Mesodermal cell (in vitro differentiated cells): Measurements from ENCODE around the gene C8G.

ENCODE experiments used
- H3K27ac ChIP-seq: 2 replicates; pipeline ENCODE4 v1.7.0; 2013; ENCODE audit warnings: mild to moderate bottlenecking, low read depth, low read length, moderate library complexity; ENCODE audit not compliant: severe bottlenecking
- H3K36me3 ChIP-seq: 2 replicates; pipeline ENCODE4 v1.7.1; 2013; ENCODE audit warnings: mild to moderate bottlenecking, low read length, moderate library complexity; ENCODE audit not compliant: control insufficient read depth, insufficient read depth
- H3K4me1 ChIP-seq: one replicate; pipeline ENCODE4 v1.7.1; 2013; ENCODE audit warnings: mild to moderate bottlenecking, low read length; ENCODE audit not compliant: insufficient read depth, control insufficient read depth, poor library complexity, severe bottlenecking
- H3K4me3 ChIP-seq: 2 replicates; pipeline ENCODE4 v1.7.0; 2013; ENCODE audit warnings: low read length, control low read depth, mild to moderate bottlenecking; ENCODE audit not compliant: insufficient read depth, poor library complexity, severe bottlenecking; ENCODE audit errors: extremely low read depth
- H3K9me3 ChIP-seq: 2 replicates; pipeline ENCODE4 v1.7.1; 2013; ENCODE audit warnings: mild to moderate bottlenecking, low read length, moderate library complexity; ENCODE audit not compliant: control insufficient read depth
- WGBS, 2 experiments: methylation state at CpG; one replicate each; pipeline ENCODE4 v1.1.5; 2013; ENCODE audit warnings: missing lambda C conversion rate in 2 of 2; ENCODE audit not compliant: insufficient coverage in 2 of 2; 5-methylcytosine and 5-hydroxymethylcytosine counted together

The C8G gene

DNA sequence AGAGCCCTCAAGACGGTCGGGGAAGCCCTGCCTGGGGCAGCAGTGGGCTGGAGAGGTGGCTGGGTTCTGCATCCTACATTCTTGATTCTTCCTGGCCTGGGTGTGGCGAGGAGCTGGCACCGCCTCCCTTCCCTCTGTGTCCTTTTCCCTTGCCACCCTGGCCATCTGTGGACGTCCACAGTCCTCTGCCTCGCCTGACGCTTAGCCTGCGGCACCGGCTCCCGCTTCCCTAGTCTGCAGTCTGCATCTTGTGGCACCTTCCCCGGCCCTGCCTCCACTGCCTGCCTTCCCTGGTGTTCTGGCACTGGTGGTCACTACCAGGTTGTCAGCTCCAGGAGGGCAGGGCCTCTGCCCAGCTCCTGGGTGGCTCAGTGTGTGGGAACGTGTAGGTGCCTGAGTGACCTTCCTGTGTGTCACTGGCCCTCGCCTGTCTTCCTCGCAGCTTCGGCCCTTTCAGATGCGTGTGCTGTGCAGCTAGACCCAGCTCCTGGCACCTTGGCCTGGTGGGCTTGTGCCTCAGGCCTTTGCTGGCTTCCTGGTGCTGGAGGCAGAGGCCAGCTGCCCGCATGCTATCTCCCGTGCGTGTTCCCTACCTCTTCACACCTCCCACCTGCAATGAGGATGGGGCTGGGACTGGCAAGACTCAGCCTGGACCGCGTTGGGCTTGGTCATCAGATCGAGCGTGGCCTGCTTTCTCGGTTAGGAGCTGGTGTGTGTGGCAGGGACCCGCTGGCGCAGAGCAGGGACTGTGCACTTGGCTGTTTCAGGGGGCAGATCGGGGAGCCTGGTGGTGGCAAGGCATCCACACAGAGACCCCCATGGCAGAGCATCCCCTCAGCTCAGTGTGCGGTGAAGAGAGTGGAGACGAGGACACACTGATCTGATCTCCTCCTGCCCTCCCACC is 37.8 kb upstream of the C8G start:
- H3K9me3 ChIP-seq: no peaks in the 10 kb centered on the region
- H3K27ac ChIP-seq: no peak overlapping the region
- WGBS, 2 experiments: 95 to 97% methylated on average over 25 to 26 of the region's 29 CpGs
- H3K4me3 ChIP-seq: no peak overlapping the region
- H3K36me3 ChIP-seq: peaks cover 87% of the 10 kb centered on the region
- peaks cover 2% of the 10 kb centered on the region for H3K4me1 ChIP-seq

DNA sequence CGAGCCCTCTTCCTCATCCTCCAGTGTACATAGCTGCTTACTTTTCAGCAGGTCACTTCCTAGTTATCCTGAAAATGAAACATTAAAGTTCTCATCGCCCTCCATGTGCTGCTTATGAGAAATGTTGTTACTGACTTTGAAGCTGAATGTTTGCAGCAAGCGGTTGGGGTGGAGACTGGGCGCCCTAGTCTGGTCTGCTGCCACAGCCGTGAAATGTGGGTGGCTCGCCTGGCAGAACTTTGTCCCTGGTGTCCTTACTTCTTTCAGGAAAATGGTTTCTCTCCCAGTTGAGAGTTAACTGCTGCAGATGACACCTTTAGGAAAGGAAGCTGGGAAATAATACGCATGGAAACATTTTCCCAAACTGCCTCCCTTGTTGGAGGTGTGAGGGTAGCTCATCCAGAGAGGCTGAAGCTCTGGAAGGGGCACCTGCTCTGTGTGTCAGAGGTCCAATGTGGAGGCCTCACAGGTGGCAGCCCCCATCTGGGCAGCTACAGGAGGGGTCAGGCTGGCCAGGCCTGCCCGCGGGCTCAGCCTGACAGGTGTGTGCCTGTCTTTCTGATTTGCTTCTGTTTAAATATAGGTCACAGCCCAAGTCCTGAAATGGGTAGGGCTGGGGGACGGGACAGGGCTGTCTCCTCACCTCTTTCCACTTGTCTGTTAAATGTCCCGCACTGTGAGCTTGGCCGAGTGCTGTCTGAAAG is 34.7 kb upstream of the C8G start:
- no peak overlapping the region for H3K4me3 ChIP-seq
- no peaks in the 10 kb centered on the region for H3K4me1 ChIP-seq
- peaks cover 84% of the 10 kb centered on the region for H3K36me3 ChIP-seq
- 97 to 98% methylated on average over 11 of the region's 12 CpGs for WGBS, 2 experiments
- H3K27ac ChIP-seq: no peak overlapping the region
- no peaks in the 10 kb centered on the region for H3K9me3 ChIP-seq

DNA sequence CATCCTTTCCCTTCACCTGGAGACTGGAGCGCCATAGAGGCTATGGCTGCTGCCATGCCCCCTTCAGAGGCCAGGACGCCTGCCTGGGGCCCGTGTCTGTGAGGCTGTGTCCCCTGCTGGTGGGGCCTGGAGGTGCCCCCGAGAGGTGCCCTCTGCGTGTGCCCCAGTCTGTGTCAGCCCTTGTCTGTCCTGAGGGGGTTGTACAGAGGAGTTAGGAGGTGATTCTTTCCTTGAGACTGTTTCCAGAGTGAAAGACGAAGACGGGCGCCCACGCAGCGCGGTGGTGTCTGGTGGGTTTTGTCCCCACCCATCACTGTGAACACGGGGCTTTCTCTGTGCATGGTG is 34.2 kb upstream of the C8G start:
- H3K36me3 ChIP-seq: peaks cover 85% of the 10 kb centered on the region
- H3K9me3 ChIP-seq: no peaks in the 10 kb centered on the region
- 90 to 98% methylated on average over 8 to 9 of the region's 12 CpGs for WGBS, 2 experiments
- H3K27ac ChIP-seq: no peak overlapping the region
- H3K4me3 ChIP-seq: no peak overlapping the region
- no peaks in the 10 kb centered on the region for H3K4me1 ChIP-seq

DNA sequence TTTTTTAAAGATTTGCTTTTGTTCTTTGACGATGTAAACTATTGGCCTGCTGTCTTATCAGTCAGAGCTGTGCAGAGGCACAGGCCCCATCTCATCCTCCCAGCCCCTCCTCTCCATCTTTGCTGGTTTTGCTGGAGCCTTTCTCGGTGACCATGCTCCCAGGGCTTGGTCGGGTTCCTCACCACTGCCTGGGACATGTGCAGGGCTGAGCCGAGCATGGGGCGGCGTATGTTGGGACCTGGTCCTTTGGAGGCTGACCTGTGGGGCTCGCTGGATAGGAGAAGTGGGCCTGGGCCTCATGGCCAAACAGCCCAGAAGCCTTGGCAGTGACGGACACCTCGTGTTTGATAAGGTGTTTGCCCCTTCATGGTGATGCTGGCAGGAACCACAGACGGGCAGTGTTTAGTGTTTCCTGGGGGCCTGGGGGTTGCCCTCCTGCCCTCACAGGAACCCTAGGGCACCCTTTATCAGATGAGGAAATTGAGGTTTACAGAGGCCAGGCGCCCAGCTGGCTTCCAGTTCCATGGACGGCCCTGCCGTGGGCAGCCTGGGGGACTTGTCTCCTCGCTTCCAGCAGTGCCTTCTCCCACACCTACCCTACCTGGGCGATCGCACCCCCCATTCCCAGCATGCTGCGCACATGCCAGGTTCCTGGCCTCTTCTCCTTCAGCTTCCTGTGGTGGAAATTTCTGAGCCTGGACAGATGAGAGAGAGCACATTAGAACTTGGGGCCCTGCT is 31.2 kb upstream of the C8G start:
- Histone ChIP-seq H3K36me3 (peaks cover 86% of the 10 kb centered on the region), H3K4me1 (no peaks in the 10 kb centered on the region), H3K4me3 (no peak overlapping the region), H3K9me3 (no peaks in the 10 kb centered on the region), H3K27ac (no peak overlapping the region)
- WGBS, 2 experiments: 96 to 98% methylated on average over 10 to 15 of the region's 17 CpGs

DNA sequence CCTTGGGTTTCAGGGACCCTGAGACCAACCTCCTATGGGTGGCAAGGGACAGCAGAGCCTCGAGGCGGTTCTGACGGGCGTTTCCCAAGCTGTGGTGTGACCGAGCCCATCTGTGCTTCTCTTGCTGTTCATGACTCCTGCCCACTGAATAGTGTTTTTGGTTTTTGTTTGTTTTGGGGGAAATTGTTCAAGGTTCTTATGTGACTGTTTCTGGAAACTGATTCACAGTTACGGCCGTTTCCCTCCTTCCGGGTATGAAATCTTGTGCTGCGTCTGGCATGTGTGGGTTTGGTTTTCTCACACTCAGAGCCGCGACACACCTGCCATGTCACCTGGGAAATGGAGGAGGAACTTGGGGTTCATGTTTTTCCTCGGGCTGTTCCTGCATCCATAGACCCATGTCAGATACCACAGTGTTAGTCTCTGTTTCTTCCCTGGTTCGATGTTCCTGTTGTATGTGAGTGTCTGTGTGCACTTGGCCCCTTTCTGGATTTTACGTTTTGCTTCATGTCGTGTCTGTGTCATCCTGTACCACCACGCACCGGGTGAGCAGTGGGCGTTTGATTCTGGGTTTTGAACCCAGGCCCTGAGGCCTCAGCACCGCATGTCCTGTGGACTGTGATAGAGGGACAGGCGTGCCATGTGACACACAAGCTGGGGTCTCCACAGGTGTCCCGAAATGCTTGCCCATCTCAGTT is 29.3 kb upstream of the C8G start:
- no peak overlapping the region for H3K27ac ChIP-seq
- H3K4me3 ChIP-seq: no peak overlapping the region
- H3K36me3 ChIP-seq: peaks cover 82% of the 10 kb centered on the region
- H3K9me3 ChIP-seq: no peaks in the 10 kb centered on the region
- 90 to 96% methylated on average over 18 to 20 of the region's 21 CpGs for WGBS, 2 experiments
- no peaks in the 10 kb centered on the region for H3K4me1 ChIP-seq

DNA sequence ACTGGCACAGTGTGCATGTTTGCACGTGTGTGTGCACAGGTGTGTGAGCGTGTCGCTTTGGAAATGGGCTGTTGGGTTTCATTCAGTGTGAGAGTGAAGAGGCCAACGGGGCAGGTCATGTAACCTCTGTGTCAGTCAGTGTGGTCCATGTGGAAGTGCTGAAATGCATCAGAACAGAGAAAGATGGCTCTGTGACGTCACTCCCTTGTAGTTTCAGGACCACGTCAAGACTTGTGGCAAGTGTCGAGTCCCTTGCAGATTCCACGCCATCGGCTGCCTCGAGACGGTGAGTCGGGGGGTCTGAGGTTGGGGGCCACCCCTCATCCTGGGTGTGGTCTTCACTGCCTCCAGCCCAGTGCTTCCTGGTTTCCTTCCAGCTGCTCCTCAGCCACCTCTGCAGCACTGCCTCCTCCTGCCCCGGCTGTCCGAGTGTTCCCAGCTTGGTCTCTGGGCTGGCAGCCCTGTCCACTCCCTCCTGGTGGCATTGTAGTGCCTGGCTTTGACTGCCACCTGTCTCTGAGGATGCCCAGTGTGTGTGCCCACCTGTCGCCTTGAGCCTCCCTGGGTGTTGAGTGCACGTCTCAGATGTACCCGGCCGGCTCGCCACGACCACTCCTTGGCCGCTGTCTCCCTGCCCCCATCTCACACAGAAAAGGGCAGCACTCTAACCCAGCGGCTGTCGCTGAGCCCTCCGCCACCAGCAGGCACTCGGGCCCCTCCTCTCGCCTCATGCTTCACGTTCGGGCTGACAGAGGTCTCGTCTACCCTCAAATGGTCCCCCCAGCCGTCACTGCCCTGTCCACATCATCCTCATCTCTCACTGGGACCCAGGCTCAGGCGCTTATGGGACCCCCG is 28.5 kb upstream of the C8G start:
- WGBS, 2 experiments: 96% methylated on average over 32 of the region's 32 CpGs
- Histone ChIP-seq H3K4me3 (no peak overlapping the region), H3K9me3 (no peaks in the 10 kb centered on the region), H3K27ac (no peak overlapping the region), H3K4me1 (no peaks in the 10 kb centered on the region), H3K36me3 (peaks cover 84% of the 10 kb centered on the region)

DNA sequence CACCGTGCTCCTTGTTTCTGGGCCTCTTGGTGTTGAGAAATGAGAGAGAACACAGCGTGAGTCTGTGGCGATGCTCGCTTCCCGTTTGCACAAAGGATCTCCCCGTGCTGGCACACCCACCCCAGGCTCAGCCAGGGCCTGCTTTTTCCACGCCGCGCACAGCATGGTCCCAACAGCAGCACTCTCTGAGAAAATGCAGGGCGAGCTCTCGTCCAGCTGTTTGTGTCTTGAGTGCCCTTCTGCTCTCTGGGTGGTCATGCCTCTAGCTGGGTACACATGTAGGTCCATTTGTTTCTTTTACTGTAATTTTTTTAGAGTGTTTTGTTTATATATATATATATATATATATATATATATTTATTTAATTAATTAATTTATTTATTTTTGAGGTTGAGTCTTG is 27.1 kb upstream of the C8G start:
- Histone ChIP-seq H3K36me3 (peaks cover 86% of the 10 kb centered on the region), H3K27ac (no peak overlapping the region), H3K9me3 (no peaks in the 10 kb centered on the region), H3K4me1 (no peaks in the 10 kb centered on the region), H3K4me3 (no peak overlapping the region)
- WGBS, 2 experiments: 90 to 98% methylated on average over 8 to 11 of the region's 11 CpGs

DNA sequence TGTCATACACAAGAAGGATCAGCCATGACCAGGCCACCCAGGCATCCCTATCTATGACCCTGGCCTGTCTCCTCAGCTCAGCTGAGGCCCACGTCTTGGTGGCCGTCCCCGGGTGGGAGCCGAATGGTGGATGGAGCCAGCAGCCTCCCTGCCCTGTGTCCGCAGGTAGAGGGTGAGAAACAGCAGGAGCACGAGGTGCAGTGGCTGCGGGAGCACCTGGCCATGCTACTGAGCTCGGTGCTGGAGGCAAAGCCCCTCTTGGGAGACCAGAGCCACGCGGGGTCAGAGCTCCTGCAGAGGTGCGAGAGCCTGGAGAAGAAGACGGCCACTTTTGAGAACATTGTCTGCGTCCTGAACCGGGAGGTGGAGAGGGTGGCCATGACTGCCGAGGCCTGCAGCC is 25.0 kb upstream of the C8G start:
- Histone ChIP-seq H3K27ac (no peak overlapping the region), H3K4me1 (no peaks in the 10 kb centered on the region), H3K9me3 (no peaks in the 10 kb centered on the region), H3K36me3 (peaks cover 82% of the 10 kb centered on the region), H3K4me3 (no peak overlapping the region)
- WGBS, 2 experiments: 95 to 98% methylated on average over 10 to 13 of the region's 15 CpGs

DNA sequence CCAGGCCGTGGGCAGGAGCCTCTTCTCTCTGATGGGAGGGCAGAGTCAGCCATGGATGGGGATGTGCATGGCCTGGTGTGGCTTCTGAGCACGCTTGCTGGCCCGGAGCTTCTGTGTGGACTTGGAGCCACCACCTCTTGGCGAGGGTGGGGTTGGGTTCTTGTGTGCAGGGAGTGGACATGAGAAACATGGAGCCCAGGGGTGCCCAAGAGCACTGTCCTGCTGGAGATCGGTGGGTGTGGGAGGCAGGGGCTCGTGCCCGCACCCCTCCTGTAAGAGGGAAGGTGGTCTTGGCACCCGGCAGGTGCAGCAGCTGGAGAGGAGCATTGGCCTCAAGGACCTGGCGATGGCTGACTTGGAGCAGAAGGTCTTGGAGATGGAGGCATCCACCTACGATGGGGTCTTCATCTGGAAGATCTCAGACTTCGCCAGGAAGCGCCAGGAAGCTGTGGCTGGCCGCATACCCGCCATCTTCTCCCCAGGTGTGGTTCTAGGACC is 24.3 kb upstream of the C8G start:
- 94% methylated on average over 12 to 14 of the region's 14 CpGs for WGBS, 2 experiments
- Histone ChIP-seq H3K4me1 (no peaks in the 10 kb centered on the region), H3K4me3 (no peak overlapping the region), H3K36me3 (peaks cover 84% of the 10 kb centered on the region), H3K9me3 (no peaks in the 10 kb centered on the region), H3K27ac (no peak overlapping the region)
